HL-60 (cell line): ENCODE data around the gene FRMPD4.

Source experiments
- CTCF ChIP-seq: IDR thresholded peaks from one replicate; pipeline ENCODE4 v1.5.1; 2011; ENCODE audit warnings: low read length, control low read depth, inconsistent platforms; ENCODE audit not compliant: insufficient read depth
- GABPA ChIP-seq: IDR thresholded peaks from 2 replicates; pipeline ENCODE4 v1.6.1; 2012; ENCODE audit warnings: low read depth
- POLR2AphosphoS5 ChIP-seq: IDR thresholded peaks from 2 replicates; pipeline ENCODE4 v1.6.1; 2012; ENCODE audit warnings: low read depth
- REST ChIP-seq: IDR thresholded peaks from 2 replicates; pipeline ENCODE4 v1.6.1; 2012; ENCODE audit warnings: low read depth; ENCODE audit not compliant: insufficient replicate concordance
- SPI1 ChIP-seq: IDR thresholded peaks from 2 replicates; pipeline ENCODE4 v1.6.1; 2012; ENCODE audit warnings: low read depth, mild to moderate bottlenecking, borderline replicate concordance

- TF ChIP-seq CTCF (no peak), GABPA (no peak), REST (no peak), POLR2AphosphoS5 (no peak), SPI1 (no peak)
These were observed 169.7 kb downstream of the FRMPD4 start for GRCh38 chrX:12307961-12308360.
